ENCODE data around the gene SMIM1. TPM values are rescaled to one million over a fixed set of nuclear protein-coding genes. Genes with fewer than 3 reads are reported as not detected.

The SMIM1 gene
- total and polyA plus RNA-seq, 9 of the 15 experiments (the other 6 are each of a cell fraction or from before 2014, with no cell fraction given), result 2.3 to 125 (median 24.3) TPM

- peak; percentile 25; the same call in 1 of the 2 replicates for TF ChIP-seq POLR2G (IDR thresholded peaks at IDR 0.05; ENCODE audit: low read depth, low read length)
- TF ChIP-seq FOXM1 (IDR thresholded peaks at IDR 0.05; ENCODE audit: low read depth), result no peak
- no peak for TF ChIP-seq FOXM1 (CRISPR knock-in tag; IDR thresholded peaks at IDR 0.05; ENCODE audit: low read depth)
- H3K4me3 ChIP-seq, result no peak overlapping the region
- H3K27ac ChIP-seq (ENCODE audit: extremely low read depth, low read depth, low read length), result no peak overlapping the region
- intact Hi-C loops (cut with micrococcal nuclease) (no loop called here), in situ Hi-C loops (cut with MboI) (no loop called here)
- no TSS peak for BruUV-seq (replicated peaks)
- H3K9ac ChIP-seq (ENCODE audit: insufficient read depth in 1 of 2, low read depth in 2 of 2, low read length in 2 of 2), result no peak overlapping the region
- no peaks in the 10 kb centered on the region for H3K9me1 ChIP-seq (ENCODE audit: control insufficient read depth, insufficient read depth, low read length)
- H3K27me3 ChIP-seq (ENCODE audit: control insufficient read depth in 2 of 2, insufficient read depth in 2 of 2, low read length in 2 of 2), result no peaks in the 10 kb centered on the region
- ATAC-seq, result no peak
- no peak overlapping the region for H3K4me2 ChIP-seq (ENCODE audit: insufficient read depth, low read length)
- CTCF ChIA-PET (ENCODE audit: low intra/inter-chr PET ratio), result no interaction called here
- H4K20me1 ChIP-seq (replicated peaks; ENCODE audit: control insufficient read depth, insufficient read depth, low read length), result no peaks in the 10 kb centered on the region
- no peak for FAIRE-seq
- no peaks in the 10 kb centered on the region for H3K9me3 ChIP-seq (replicated peaks; ENCODE audit: control insufficient read depth, insufficient read depth, low read depth, low read length)
- no peak overlapping the region for H2AFZ ChIP-seq (ENCODE audit: low read depth, low read length)
- no peaks in the 10 kb centered on the region for H3K79me2 ChIP-seq (ENCODE audit: control insufficient read depth, insufficient read depth, low read length)
- peaks cover 10% of the 10 kb centered on the region; the same call in 2 of the 3 replicates for H3K36me3 ChIP-seq (ENCODE audit: control insufficient read depth, insufficient read depth, low read length)
- WGBS (ENCODE audit: insufficient coverage, low coverage, missing lambda C conversion rate), result 86% methylated on average over 42 of the region's 42 CpGs
- DNase-seq (ENCODE audit: extremely low read depth in 1 of 4, low spot score in 3 of 4), result no peak
- peaks cover 6 to 27% of the 10 kb centered on the region in 2 experiments; a peak in 3 of 5 replicates for H3K4me1 ChIP-seq (replicated peaks in 1 of 2; ENCODE audit: control insufficient read depth in 2 of 2, insufficient read depth in 2 of 2, low read length in 2 of 2)
- POLR2A ChIA-PET, result interaction anchor here (0.7 to 1.3 kb wide), 3 partner anchors 21 to 142 kb away, joined by 3 to 4 read pairs (median 3); no protein-coding TSS in a partner anchor
These were observed 42.4 kb downstream of the SMIM1 start for GRCh38 chr1:3814771-3815561.
